H1 (cell line): ENCODE results near the gene SYNJ1. TPM values are rescaled to one million over a fixed set of nuclear protein-coding genes. Genes with fewer than 3 reads are reported as not detected.

ENCODE experiments used
- CTCF ChIA-PET: fragments of 300-600 bp; sonication (Branson Sonifier 250); formaldehyde crosslinking; loops from one replicate; lab custom pipeline; 2021; ENCODE audit not compliant: partially characterized antibody; lab: Charles Lee
- POLR2A ChIA-PET: fragments of 300-600 bp; sonication (Branson Sonifier 250); formaldehyde crosslinking; loops from one replicate; lab custom pipeline; 2021; ENCODE audit warnings: inconsistent platforms; ENCODE audit not compliant: partially characterized antibody; lab: Charles Lee
- DNase-seq, 2 experiments: peaks; one replicate each; pipeline versions ENCODE4 v3.0.0 to v3.0.0-alpha.2; 2010 to 2022; ENCODE audit warnings: low spot score in 2 of 2, low read depth in 1 of 2, mixed read lengths in 1 of 2
- FAIRE-seq: peaks from 2 replicates; lab custom pipeline; 2011; peaks lifted over from hg19 to GRCh38; lab: Jason Lieb, UNC
- H2AFZ ChIP-seq: 2 replicates; pipeline ENCODE4 v1.8.1; 2012; ENCODE audit warnings: low read length, inconsistent platforms
- H2AK5ac ChIP-seq: 2 replicates; pipeline ENCODE4 v1.6.1; 2013; ENCODE audit warnings: low read depth, low read length
- H2BK120ac ChIP-seq: replicated peaks from 2 replicates; pipeline ENCODE3; 2013; ENCODE audit warnings: low read depth, low read length, inconsistent platforms
- H2BK12ac ChIP-seq: 2 replicates; pipeline ENCODE4 v1.6.1; 2013; ENCODE audit warnings: low read depth, low read length
- H2BK15ac ChIP-seq: 2 replicates; pipeline ENCODE4 v1.6.1; 2013; ENCODE audit warnings: low read length
- H2BK20ac ChIP-seq: 2 replicates; pipeline ENCODE4 v1.6.1; 2013; ENCODE audit warnings: low read length
- H2BK5ac ChIP-seq: 2 replicates; pipeline ENCODE4 v1.6.1; 2013; ENCODE audit warnings: low read depth, low read length
- H3K14ac ChIP-seq: 2 replicates; pipeline ENCODE4 v1.6.1; 2013; ENCODE audit warnings: inconsistent platforms; ENCODE audit not compliant: insufficient read length
- H3K18ac ChIP-seq: 2 replicates; pipeline ENCODE4 v1.6.1; 2013; ENCODE audit warnings: low read length; ENCODE audit errors: extremely low read depth
- H3K23ac ChIP-seq: 2 replicates; pipeline ENCODE4 v1.6.1; 2013; ENCODE audit warnings: inconsistent platforms; ENCODE audit not compliant: insufficient read length
- H3K23me2 ChIP-seq: 2 replicates; pipeline ENCODE4 v1.6.1; 2013; ENCODE audit warnings: low read depth, low read length
- H3K27ac ChIP-seq: 2 replicates; pipeline ENCODE4 v1.6.1; 2011; ENCODE audit warnings: low read depth, low read length, inconsistent platforms
- H3K27me3 ChIP-seq, 4 experiments: replicated peaks in 1 of 4; 1 replicate in 1 of 4; 2 replicates in 3 of 4; pipeline versions ENCODE4 v1.6.1 to v1.8.1; 2011 to 2013; ENCODE audit warnings: low read length in 3 of 4, mild to moderate bottlenecking in 3 of 4, inconsistent platforms in 2 of 4, mixed read lengths in 2 of 4, moderate library complexity in 1 of 4; ENCODE audit not compliant: control insufficient read depth in 3 of 4, insufficient read depth in 3 of 4; ENCODE audit errors: extremely low read depth in 1 of 4
- H3K36me3 ChIP-seq, 4 experiments: 2 replicates each; pipeline versions ENCODE4 v1.6.1 to v1.8.1; 2011 to 2013; ENCODE audit warnings: mild to moderate bottlenecking in 4 of 4, low read length in 3 of 4, moderate library complexity in 2 of 4, control low read depth in 1 of 4, inconsistent platforms in 1 of 4; ENCODE audit not compliant: insufficient read depth in 4 of 4, control insufficient read depth in 2 of 4
- H3K4ac ChIP-seq: replicated peaks from 2 replicates; pipeline ENCODE3; 2013; ENCODE audit warnings: low read length, low read depth, mixed read lengths, inconsistent platforms; ENCODE audit not compliant: insufficient read length
- H3K4me1 ChIP-seq, 4 experiments: replicated peaks in 1 of 4; 1 replicate in 1 of 4; 2 replicates in 3 of 4; pipeline versions ENCODE4 v1.6.1 to v1.8.1; 2011 to 2013; ENCODE audit warnings: low read length in 3 of 4, inconsistent platforms in 2 of 4, mixed read lengths in 1 of 4; ENCODE audit not compliant: insufficient read depth in 4 of 4, control insufficient read depth in 3 of 4
- H3K4me2 ChIP-seq, 2 experiments: 2 replicates each; pipeline versions ENCODE4 v1.6.1 to v1.8.1; 2011 to 2013; ENCODE audit warnings: low read depth in 2 of 2, low read length in 2 of 2, control low read depth in 1 of 2, inconsistent platforms in 1 of 2, mild to moderate bottlenecking in 1 of 2; ENCODE audit not compliant: insufficient read depth in 1 of 2
- H3K4me3 ChIP-seq, 4 experiments: fragments of 200-600, 300-600 bp in 1 of 4; sonication (generic), shearing (Covaris generic), sonication (Bioruptor Twin) in 1 of 4; 2 replicates each; pipeline versions ENCODE4 v1.5.1 to v1.8.1; 2011 to 2016; ENCODE audit warnings: low read length in 4 of 4, low read depth in 3 of 4, control low read depth in 2 of 4, inconsistent platforms in 2 of 4, mild to moderate bottlenecking in 2 of 4, mixed read lengths in 1 of 4, moderate library complexity in 1 of 4; ENCODE audit not compliant: insufficient read depth in 2 of 4; ENCODE audit errors: extremely low read depth in 1 of 4
- H3K56ac ChIP-seq: replicated peaks from 2 replicates; pipeline ENCODE3; 2013; ENCODE audit warnings: low read depth, mild to moderate bottlenecking, mixed read lengths, low read length, inconsistent platforms; ENCODE audit not compliant: insufficient read length
- H3K79me1 ChIP-seq: 2 replicates; pipeline ENCODE4 v1.6.1; 2013; ENCODE audit warnings: low read depth, low read length, control low read depth
- H3K79me2 ChIP-seq, 2 experiments: 2 replicates each; pipeline versions ENCODE4 v1.6.1 to v1.8.1; 2012 to 2013; ENCODE audit warnings: low read length in 2 of 2, mild to moderate bottlenecking in 2 of 2, inconsistent platforms in 1 of 2; ENCODE audit not compliant: insufficient read depth in 2 of 2, control insufficient read depth in 1 of 2
- H3K9ac ChIP-seq, 4 experiments: replicated peaks in 1 of 4; 1 replicate in 1 of 4; 2 replicates in 3 of 4; pipeline versions ENCODE4 v1.6.1 to v1.8.1; 2011 to 2013; ENCODE audit warnings: low read depth in 3 of 4, low read length in 3 of 4, control low read depth in 2 of 4, mild to moderate bottlenecking in 2 of 4, moderate library complexity in 2 of 4, inconsistent platforms in 1 of 4; ENCODE audit errors: extremely low read depth in 1 of 4
- H3K9me3 ChIP-seq, 2 experiments: 2 replicates each; pipeline versions ENCODE4 v1.6.1 to v1.8.1; 2012 to 2013; ENCODE audit warnings: mild to moderate bottlenecking in 2 of 2, moderate library complexity in 2 of 2, control low read depth in 1 of 2, inconsistent platforms in 1 of 2, low read depth in 1 of 2, low read length in 1 of 2, mixed read lengths in 1 of 2; ENCODE audit not compliant: insufficient read depth in 2 of 2
- H4K20me1 ChIP-seq, 2 experiments: replicated peaks in 1 of 2; 2 replicates each; pipeline versions ENCODE3 to v1.8.1; 2011 to 2013; ENCODE audit warnings: inconsistent platforms in 2 of 2, low read length in 2 of 2, mild to moderate bottlenecking in 1 of 2; ENCODE audit not compliant: insufficient read depth in 2 of 2, control insufficient read depth in 1 of 2
- H4K5ac ChIP-seq: 2 replicates; pipeline ENCODE4 v1.6.1; 2013; ENCODE audit warnings: low read length, low read depth, mixed read lengths, inconsistent platforms; ENCODE audit not compliant: insufficient read length
- H4K8ac ChIP-seq: 2 replicates; pipeline ENCODE4 v1.8.0; 2013; ENCODE audit warnings: mild to moderate bottlenecking, moderate library complexity, low read length, inconsistent platforms; ENCODE audit not compliant: insufficient read depth; ENCODE audit errors: extremely low read depth
- H4K91ac ChIP-seq: replicated peaks from 2 replicates; pipeline ENCODE3; 2013; ENCODE audit warnings: low read length, mixed read lengths, inconsistent platforms; ENCODE audit not compliant: insufficient read length
- BACH1 ChIP-seq: IDR thresholded peaks from 2 replicates; pipeline ENCODE4 v1.6.1; 2012; ENCODE audit warnings: low read length, improper control_type of control experiment
- BRCA1 ChIP-seq: IDR thresholded peaks from 2 replicates; pipeline ENCODE4 v1.6.1; 2012; ENCODE audit warnings: low read depth, low read length, improper control_type of control experiment
- CHD2 ChIP-seq: IDR thresholded peaks from 2 replicates; pipeline ENCODE4 v1.6.1; 2012; ENCODE audit warnings: low read length, improper control_type of control experiment
- CTCF ChIP-seq, 3 experiments: IDR thresholded peaks; 1 replicate in 2 of 3; 2 replicates in 1 of 3; pipeline versions ENCODE4 v1.5.1 to v1.6.1; 2011; ENCODE audit warnings: low read length in 3 of 3, mild to moderate bottlenecking in 3 of 3, inconsistent platforms in 2 of 3, low read depth in 1 of 3, moderate library complexity in 1 of 3; ENCODE audit not compliant: insufficient read depth in 1 of 3; ENCODE audit errors: control extremely low read depth in 1 of 3
- EP300 ChIP-seq, 2 experiments: IDR thresholded peaks; 1 replicate in 1 of 2; 2 replicates in 1 of 2; pipeline ENCODE4 v1.6.1; 2011 to 2012; ENCODE audit warnings: low read depth in 2 of 2, low read length in 2 of 2, mild to moderate bottlenecking in 2 of 2, borderline replicate concordance in 1 of 2, inconsistent platforms in 1 of 2, moderate library complexity in 1 of 2
- KDM1A ChIP-seq: fragments of 200-600, 300-600 bp; sonication (generic); IDR thresholded peaks from 2 replicates; pipeline ENCODE4 v1.7.1; 2016; ENCODE audit warnings: mild to moderate bottlenecking, low read length, borderline replicate concordance
- KDM4A ChIP-seq: IDR thresholded peaks from one replicate; pipeline ENCODE4 v1.7.1; 2012; ENCODE audit warnings: low read depth, mild to moderate bottlenecking, moderate library complexity, low read length, inconsistent platforms; ENCODE audit not compliant: severe bottlenecking
- MAFK ChIP-seq: IDR thresholded peaks from 2 replicates; pipeline ENCODE4 v1.6.1; 2012; ENCODE audit warnings: low read depth, mild to moderate bottlenecking, improper control_type of control experiment, low read length
- MAX ChIP-seq: IDR thresholded peaks from 2 replicates; pipeline ENCODE4 v1.6.1; 2012; ENCODE audit warnings: inconsistent platforms
- NRF1 ChIP-seq: IDR thresholded peaks from 2 replicates; pipeline ENCODE4 v1.6.1; 2011; ENCODE audit warnings: mild to moderate bottlenecking, low read depth, low read length, improper control_type of control experiment
- POU5F1 ChIP-seq: IDR thresholded peaks from 2 replicates; pipeline ENCODE4 v1.6.1; 2011; ENCODE audit warnings: low read depth, mild to moderate bottlenecking, low read length, moderate library complexity
- SP2 ChIP-seq: IDR thresholded peaks from 2 replicates; pipeline ENCODE4 v1.6.1; 2012; ENCODE audit warnings: mild to moderate bottlenecking, low read length, inconsistent platforms
- SP4 ChIP-seq: IDR thresholded peaks from 2 replicates; pipeline ENCODE4 v1.6.1; 2012; ENCODE audit warnings: low read length, inconsistent platforms
- WGBS, 2 experiments: shearing (Covaris generic) in 1 of 2; methylation state at CpG; one replicate each; pipeline versions ENCODE4 v1.1.6 to v1.1.7; 2013 to 2015; ENCODE audit warnings: low lambda C conversion rate in 2 of 2, mixed read lengths in 2 of 2, inconsistent platforms in 1 of 2, low coverage in 1 of 2, missing lambda C conversion rate in 1 of 2; ENCODE audit not compliant: insufficient replicate concordance in 2 of 2, insufficient coverage in 1 of 2, insufficient read length in 1 of 2; ENCODE audit errors: extremely low coverage in 1 of 2, missing lambda C conversion rate in 1 of 2; 5-methylcytosine and 5-hydroxymethylcytosine counted together
- polyA plus RNA-seq, 7 experiments: library from polyadenylated mRNA; depleted of rRNA in 3 of 7; stranded (reverse) in 5 of 7; unstranded in 2 of 7; fragments of >200 nt in 5 of 7; fragments of 200-250 nt in 2 of 7; gene quantifications; 1 replicate in 5 of 7; 2 replicates in 1 of 7; 4 replicates in 1 of 7; pipeline versions ENCODE4 v1.2.1 to v1.2.3, GENCODE V29; 2011 to 2013; ENCODE audit warnings: missing spikeins in 2 of 7, mixed read lengths in 2 of 7
- total RNA-seq: library from RNA; stranded (reverse); fragmentation: NEBNext Ultra II Directional; extraction: Animal tissue kit (Norgen Biotek cat#: 25700); gene quantifications from 2 replicates; pipeline ENCODE4 v1.2.1, GENCODE V29; 2021

Gene SYNJ1
- total and polyA plus RNA-seq, 2 of the 8 experiments (the other 6 are each of a cell fraction or from before 2014, with no cell fraction given) = 1.3 to 4.3 TPM

- TF ChIP-seq MAFK (no peak), EP300 (IDR thresholded peaks at IDR 0.05; ENCODE audit: borderline replicate concordance in 1 of 2, low read depth in 2 of 2, low read length in 2 of 2) (no peak), NRF1 (no peak), BRCA1 (no peak), BACH1 (no peak), POU5F1 (no peak), SP2 (no peak), KDM4A (no peak), CHD2 (no peak), MAX (no peak), SP4 (no peak), CTCF (IDR thresholded peaks at IDR 0.05; ENCODE audit: control extremely low read depth in 1 of 3, insufficient read depth in 1 of 3, low read depth in 1 of 3, low read length in 3 of 3) (no peak), KDM1A (no peak)
Measured at GRCh38 chr21:32702702-32703101, 25.1 kb downstream of the SYNJ1 start.

More at GRCh38 chr21:32702702-32703101, 25.1 kb downstream of the SYNJ1 start:
- Histone ChIP-seq H3K4me1 (no peaks in the 10 kb centered on the region; a peak in 1 of 7 replicates), H3K4ac (no peak overlapping the region), H3K23me2 (no peaks in the 10 kb centered on the region), H3K9me3 (no peaks in the 10 kb centered on the region), H2BK120ac (no peak overlapping the region), H3K18ac (no peak overlapping the region), H3K79me2 (no peaks in the 10 kb centered on the region), H3K79me1 (no peaks in the 10 kb centered on the region), H4K5ac (no peak overlapping the region), H2BK20ac (no peak overlapping the region), H3K27me3 (no peaks in the 10 kb centered on the region), H2AK5ac (no peak overlapping the region), H3K36me3 (no peaks in the 10 kb centered on the region), H2AFZ (no peak overlapping the region), H4K20me1 (no peaks in the 10 kb centered on the region), H4K91ac (no peak overlapping the region), H3K14ac (no peak overlapping the region), H3K23ac (no peak overlapping the region), H2BK15ac (no peak overlapping the region), H3K56ac (no peak overlapping the region), H3K4me3 (no peak overlapping the region), H2BK12ac (no peak overlapping the region), H2BK5ac (no peak overlapping the region), H3K4me2 (no peak overlapping the region), H4K8ac (no peak overlapping the region), H3K27ac (no peak overlapping the region), H3K9ac (no peak overlapping the region)
- no peak for DNase-seq
- ChIA-PET CTCF (interaction anchor here (0.9 kb wide), 1 partner anchor 14 kb away, joined by 3 read pairs; no protein-coding TSS in a partner anchor), POLR2A (no interaction called here)
- no peak for FAIRE-seq
- WGBS, 2 experiments = 85% methylated on average over 4 of the region's 4 CpGs; no CpG with 5 or more reads in 1 of the 2 experiments
